GM10248 (cell line): Measurements from ENCODE around the gene ANKRD2.

ENCODE experiments used
- CTCF ChIA-PET: fragments of 300-600 bp; sonication (Branson Sonifier 250); formaldehyde crosslinking; extraction: SDS; loops from one replicate; lab custom pipeline; 2021; ENCODE audit warnings: antibody characterized with exemption; lab: Yijun Ruan, JAX
- POLR2A ChIA-PET: fragments of 350-650 bp; sonication (Branson Sonifier 250); formaldehyde crosslinking; extraction: SDS; loops from one replicate; lab custom pipeline; 2020; ENCODE audit warnings: antibody characterized with exemption; lab: Yijun Ruan, JAX
- DNase-seq: peaks from one replicate; pipeline ENCODE4 v3.0.0; 2012; ENCODE audit errors: extremely low spot score
- TF ChIP-seq, protein P1 (sequence below): IDR thresholded peaks from 2 replicates; pipeline ENCODE4 v1.5.1; 2012; ENCODE audit warnings: mild to moderate bottlenecking, low read depth; ENCODE audit errors: extremely low read depth, missing control alignments, control extremely low read depth

ANKRD2 gene

GRCh38 chr10:97538839-97539238 is 33.7 kb upstream of the ANKRD2 start:
- no peak for DNase-seq
- ChIA-PET POLR2A (no interaction called here), CTCF (interaction anchor here (0.9 to 7.1 kb wide), 3 partner anchors 9 to 33 kb away, joined by 3 to 108 read pairs (median 3); no protein-coding TSS in a partner anchor)
- TF ChIP-seq, protein P1, sequence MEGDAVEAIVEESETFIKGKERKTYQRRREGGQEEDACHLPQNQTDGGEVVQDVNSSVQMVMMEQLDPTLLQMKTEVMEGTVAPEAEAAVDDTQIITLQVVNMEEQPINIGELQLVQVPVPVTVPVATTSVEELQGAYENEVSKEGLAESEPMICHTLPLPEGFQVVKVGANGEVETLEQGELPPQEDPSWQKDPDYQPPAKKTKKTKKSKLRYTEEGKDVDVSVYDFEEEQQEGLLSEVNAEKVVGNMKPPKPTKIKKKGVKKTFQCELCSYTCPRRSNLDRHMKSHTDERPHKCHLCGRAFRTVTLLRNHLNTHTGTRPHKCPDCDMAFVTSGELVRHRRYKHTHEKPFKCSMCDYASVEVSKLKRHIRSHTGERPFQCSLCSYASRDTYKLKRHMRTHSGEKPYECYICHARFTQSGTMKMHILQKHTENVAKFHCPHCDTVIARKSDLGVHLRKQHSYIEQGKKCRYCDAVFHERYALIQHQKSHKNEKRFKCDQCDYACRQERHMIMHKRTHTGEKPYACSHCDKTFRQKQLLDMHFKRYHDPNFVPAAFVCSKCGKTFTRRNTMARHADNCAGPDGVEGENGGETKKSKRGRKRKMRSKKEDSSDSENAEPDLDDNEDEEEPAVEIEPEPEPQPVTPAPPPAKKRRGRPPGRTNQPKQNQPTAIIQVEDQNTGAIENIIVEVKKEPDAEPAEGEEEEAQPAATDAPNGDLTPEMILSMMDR, result no peak

GRCh38 chr10:97539523-97540200 is 32.9 kb upstream of the ANKRD2 start:
- TF ChIP-seq, protein P1, result no peak
- CTCF ChIA-PET, result interaction anchor here (0.9 to 7.1 kb wide), 4 partner anchors 11 to 158 kb away, joined by 3 to 108 read pairs (median 3); no protein-coding TSS in a partner anchor
- POLR2A ChIA-PET, result no interaction called here
- no peak for DNase-seq

DNA sequence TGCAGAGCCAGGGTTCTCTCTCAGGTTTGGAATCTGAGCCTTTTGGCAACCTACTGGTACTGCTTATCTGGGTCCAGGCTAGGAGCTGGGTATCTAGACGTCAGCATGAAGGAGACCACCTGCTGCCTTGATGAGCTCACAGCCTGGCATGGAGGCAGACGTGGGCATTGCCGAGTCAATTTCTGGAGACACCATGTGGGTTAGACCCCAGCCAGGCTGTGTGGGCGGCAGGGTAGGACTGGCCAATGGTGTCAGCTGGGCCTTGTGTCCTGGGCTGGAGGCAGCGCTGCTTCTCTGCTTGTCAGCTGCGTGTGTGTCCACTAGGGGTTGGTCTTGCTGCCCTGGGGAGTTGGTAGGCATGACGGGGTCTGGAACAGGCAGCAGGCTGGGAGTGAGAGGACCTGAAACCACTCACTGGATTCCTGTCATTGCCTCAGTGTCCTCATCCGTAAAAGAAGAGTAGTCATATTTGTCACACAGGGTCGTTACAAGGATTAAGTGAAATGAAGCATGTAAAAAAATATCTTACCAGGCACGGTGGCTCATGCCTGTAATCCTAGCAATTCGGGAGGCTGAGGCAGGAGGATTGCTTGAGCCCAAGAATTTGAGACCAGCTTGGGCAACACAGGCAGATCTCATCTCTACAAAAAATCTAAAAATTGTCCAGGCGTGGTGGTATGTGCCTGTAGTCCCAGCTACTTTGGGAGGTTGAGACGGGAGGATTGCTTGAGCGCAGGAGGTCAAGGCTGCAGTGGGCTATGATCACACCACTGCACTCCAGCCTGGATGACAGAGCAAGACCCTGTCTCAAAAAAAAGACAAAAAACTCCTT is 31.7 kb upstream of the ANKRD2 start:
- TF ChIP-seq, protein P1, result no peak
- no peak for DNase-seq
- ChIA-PET POLR2A (no interaction called here), CTCF (interaction anchor here (1.4 to 3.3 kb wide), 2 partner anchors 12 to 156 kb away, joined by 3 to 21 read pairs; no protein-coding TSS in a partner anchor)

GRCh38 chr10:97542169-97543024 is 30.2 kb upstream of the ANKRD2 start:
- DNase-seq, result no peak
- TF ChIP-seq, protein P1, result no peak
- CTCF ChIA-PET, result interaction anchor here (1.4 to 3.3 kb wide), 2 partner anchors 9 to 11 kb away, joined by 3 to 21 read pairs; no protein-coding TSS in a partner anchor
- POLR2A ChIA-PET, result no interaction called here

- TF ChIP-seq, protein P1, result no peak
- CTCF ChIA-PET, result interaction anchor here (1.4 to 3.3 kb wide), 2 partner anchors 10 kb away, joined by 3 to 21 read pairs; no protein-coding TSS in a partner anchor
- no peak for DNase-seq
- POLR2A ChIA-PET, result no interaction called here
Measured at GRCh38 chr10:97543025-97543546, 29.5 kb upstream of the ANKRD2 start.
